A549 treated with AZD9567 at 1 μM for 4 hours (cell line): ENCODE measurements around the gene RALGAPA2. TPM values are rescaled to one million over a fixed set of nuclear protein-coding genes. Genes with fewer than 3 reads are reported as not detected.

Source experiments
- total RNA-seq: library from RNA; stranded (reverse); fragments of 200-300 nt; extraction: Qiagen RNA extraction; gene quantifications from 5 replicates; pipeline ENCODE4 v1.2.3, GENCODE V29; 2022; ENCODE audit not compliant: insufficient read depth

Gene RALGAPA2
- 1.2 to 3.7 TPM (median 1.6 TPM) in 5 replicates for total RNA-seq

DNA sequence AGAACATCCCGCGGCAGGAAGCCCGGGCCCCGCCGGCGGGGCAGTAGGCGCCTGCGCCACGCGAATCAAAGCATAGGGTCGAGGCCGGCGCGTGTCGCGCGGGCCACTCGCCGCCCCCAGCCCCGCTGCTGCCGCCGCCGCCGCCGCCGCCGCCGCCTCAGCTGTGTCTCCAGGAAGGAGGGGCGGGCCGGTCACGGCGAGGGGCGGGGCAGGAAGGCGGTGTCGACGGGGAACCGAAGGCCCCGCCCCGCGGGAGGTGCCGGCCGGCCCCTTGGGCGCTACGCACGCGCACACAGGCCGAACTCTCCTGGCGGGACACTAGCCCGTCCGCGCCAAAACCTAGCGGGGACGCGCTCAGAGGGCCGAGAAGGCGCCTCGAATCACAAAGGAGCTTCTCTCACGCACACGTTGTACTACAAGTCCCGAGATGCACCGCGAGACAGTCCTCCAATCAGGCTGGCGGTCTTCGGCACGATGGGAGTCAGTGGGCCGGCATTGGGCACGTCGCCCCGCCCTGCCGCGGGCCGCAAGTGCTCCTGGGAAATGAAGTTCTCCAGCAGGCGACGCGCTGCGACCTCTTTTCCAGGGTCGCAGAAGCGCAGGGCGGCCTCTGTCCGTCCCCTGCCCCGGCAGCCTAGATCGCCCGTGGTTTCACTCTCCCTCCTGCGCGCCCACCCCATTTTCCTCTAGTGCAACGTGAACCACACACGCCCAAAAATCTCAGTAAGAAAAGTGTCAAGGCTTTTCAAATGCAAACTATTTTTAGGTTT lies at the start of gene RALGAPA2:
RALGAPA2 (minus strand) TSS at position 171 of the 770 bp plus-strand sequence; CDS start at position 7, 164 bp downstream.

DNA sequence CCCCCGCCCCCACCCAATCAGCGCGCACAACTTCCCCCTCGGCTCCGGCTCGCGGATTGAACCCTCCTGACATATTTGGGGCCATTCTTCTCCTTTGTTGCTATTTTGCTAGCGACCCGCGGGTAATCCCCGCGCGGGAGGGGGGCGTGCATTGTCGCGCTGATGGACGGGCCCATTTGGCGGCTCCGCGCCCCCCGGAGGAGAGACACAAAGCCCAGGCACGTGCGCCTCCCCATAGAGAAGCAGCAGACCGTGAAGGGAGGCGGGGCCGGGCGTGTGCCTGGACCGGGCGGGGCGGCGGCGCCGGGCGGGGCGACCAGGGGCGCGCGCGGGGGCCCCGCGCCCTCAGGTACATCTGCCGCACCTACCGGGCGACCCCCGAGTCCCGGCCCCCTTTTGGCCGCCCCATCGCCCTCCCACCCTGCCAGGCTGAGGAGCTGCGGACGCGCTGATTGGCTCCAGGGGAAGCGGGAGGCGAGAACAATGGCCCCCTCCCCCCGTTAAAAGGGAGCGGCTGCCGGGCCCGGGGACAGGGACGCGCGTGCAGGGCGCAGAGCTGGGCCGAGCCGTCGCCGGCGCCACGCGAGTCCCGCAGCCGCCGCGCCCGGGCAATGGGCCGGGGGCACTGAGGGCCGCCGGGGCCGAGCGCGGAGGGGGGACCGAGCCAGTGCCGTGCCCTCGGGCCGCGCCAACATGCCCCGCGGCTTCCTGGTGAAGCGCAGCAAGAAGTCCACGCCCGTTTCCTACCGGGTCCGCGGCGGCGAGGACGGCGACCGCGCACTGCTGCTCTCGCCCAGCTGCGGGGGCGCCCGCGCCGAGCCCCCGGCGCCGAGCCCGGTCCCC lies 344.6 kb downstream of the RALGAPA2 start, which contains the start of gene INSM1:
INSM1 (plus strand) TSS at position 530 of the 843 bp plus-strand sequence; CDS start at position 694, 164 bp downstream.

